Thoracic aorta (tissue), 2 donors: ENCODE measurements around the gene GJE1. TPM values are rescaled to one million over a fixed set of nuclear protein-coding genes. Genes with fewer than 3 reads are reported as not detected.
"Not testable (repeated sequence)": the region's sequence is repeated elsewhere in the genome, so short reads cannot be mapped to it uniquely, and the experiment has no call there.

Experiments
- ATAC-seq: fragments of 150-250 bp; one replicate; pipeline ENCODE4 v1.8.0; 2017; ENCODE audit warnings: low read depth; ENCODE audit not compliant: insufficient number of reproducible peaks, low FRiP score
- DNase-seq: peaks from one replicate; pipeline ENCODE4 v3.0.0-alpha.2; 2020; ENCODE audit warnings: low spot score
- H3K27ac ChIP-seq, 2 donors: fragments of 200-600 bp; sonication (generic); 1 replicate in 1 of 2; 2 replicates in 1 of 2; pipeline ENCODE4 v1.5.1; 2016; ENCODE audit warnings: mild to moderate bottlenecking in 2 of 2, moderate library complexity in 2 of 2
- H3K27me3 ChIP-seq: fragments of 200-600 bp; sonication (generic); replicated peaks from 2 replicates; pipeline ENCODE4 v1.6.0; 2016; ENCODE audit warnings: mild to moderate bottlenecking; ENCODE audit not compliant: insufficient read depth
- H3K36me3 ChIP-seq: fragments of 200-600 bp; sonication (generic); one replicate; pipeline ENCODE4 v1.5.1; 2016
- H3K4me1 ChIP-seq, 2 donors: fragments of 200-600 bp; sonication (generic); 1 replicate in 1 of 2; 2 replicates in 1 of 2; pipeline versions ENCODE4 v1.5.1 to v1.6.0; 2016; ENCODE audit warnings: low read depth in 2 of 2, mild to moderate bottlenecking in 1 of 2; ENCODE audit not compliant: control insufficient read depth in 1 of 2
- H3K4me3 ChIP-seq: fragments of 200-600 bp; sonication (generic); 2 replicates; pipeline ENCODE4 v1.5.1; 2016; ENCODE audit warnings: mild to moderate bottlenecking
- H3K9me3 ChIP-seq: fragments of 200-600 bp; sonication (generic); 2 replicates; pipeline ENCODE4 v1.5.1; 2016
- total RNA-seq, 2 donors: library from RNA; depleted of rRNA; stranded (reverse); fragments of >200 nt; gene quantifications; one replicate each; pipeline versions ENCODE4 v1.1.0 to v1.2.3, GENCODE V29; 2016
- TF ChIP-seq, protein P1 (sequence below): fragments of 200-600 bp; sonication (generic); IDR thresholded peaks from one replicate; pipeline ENCODE4 v1.5.1; 2019; ENCODE audit warnings: antibody characterized with exemption

GJE1 gene, protein sequence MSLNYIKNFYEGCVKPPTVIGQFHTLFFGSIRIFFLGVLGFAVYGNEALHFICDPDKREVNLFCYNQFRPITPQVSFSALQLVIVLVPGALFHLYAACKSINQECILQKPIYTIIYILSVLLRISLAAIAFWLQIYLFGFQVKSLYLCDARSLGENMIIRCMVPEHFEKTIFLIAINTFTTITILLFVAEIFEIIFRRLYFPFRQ
- total RNA-seq, result not detected

DNA sequence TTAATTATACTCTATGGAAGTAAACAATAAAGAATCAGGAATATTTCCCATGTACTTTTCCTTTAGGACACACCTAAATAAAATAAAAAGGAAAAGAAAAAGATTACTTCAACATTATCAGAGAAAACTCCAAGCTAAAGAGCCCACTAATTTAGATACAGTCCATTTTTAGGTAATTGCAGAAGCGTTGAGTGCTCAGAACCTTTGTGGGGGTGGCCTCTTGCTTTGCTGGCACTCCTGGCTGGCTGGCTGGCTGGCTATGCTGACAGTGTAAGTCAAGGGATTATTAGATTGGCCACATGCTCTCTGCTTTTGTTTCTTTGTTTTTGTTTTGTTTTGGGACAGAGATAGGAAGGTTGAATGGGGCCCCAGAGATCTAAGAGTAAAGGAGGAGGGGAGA lies at the start of gene GJE1:
TSS of gene GJE1 (plus strand) at position 301 of the 400 bp plus-strand sequence. CDS start 234 bp downstream, outside the sequence.
- TF ChIP-seq, protein P1, sequence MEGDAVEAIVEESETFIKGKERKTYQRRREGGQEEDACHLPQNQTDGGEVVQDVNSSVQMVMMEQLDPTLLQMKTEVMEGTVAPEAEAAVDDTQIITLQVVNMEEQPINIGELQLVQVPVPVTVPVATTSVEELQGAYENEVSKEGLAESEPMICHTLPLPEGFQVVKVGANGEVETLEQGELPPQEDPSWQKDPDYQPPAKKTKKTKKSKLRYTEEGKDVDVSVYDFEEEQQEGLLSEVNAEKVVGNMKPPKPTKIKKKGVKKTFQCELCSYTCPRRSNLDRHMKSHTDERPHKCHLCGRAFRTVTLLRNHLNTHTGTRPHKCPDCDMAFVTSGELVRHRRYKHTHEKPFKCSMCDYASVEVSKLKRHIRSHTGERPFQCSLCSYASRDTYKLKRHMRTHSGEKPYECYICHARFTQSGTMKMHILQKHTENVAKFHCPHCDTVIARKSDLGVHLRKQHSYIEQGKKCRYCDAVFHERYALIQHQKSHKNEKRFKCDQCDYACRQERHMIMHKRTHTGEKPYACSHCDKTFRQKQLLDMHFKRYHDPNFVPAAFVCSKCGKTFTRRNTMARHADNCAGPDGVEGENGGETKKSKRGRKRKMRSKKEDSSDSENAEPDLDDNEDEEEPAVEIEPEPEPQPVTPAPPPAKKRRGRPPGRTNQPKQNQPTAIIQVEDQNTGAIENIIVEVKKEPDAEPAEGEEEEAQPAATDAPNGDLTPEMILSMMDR, result no peak
- no peak for DNase-seq
- no peak within 1 kb of the TSS for H3K27ac ChIP-seq

DNA sequence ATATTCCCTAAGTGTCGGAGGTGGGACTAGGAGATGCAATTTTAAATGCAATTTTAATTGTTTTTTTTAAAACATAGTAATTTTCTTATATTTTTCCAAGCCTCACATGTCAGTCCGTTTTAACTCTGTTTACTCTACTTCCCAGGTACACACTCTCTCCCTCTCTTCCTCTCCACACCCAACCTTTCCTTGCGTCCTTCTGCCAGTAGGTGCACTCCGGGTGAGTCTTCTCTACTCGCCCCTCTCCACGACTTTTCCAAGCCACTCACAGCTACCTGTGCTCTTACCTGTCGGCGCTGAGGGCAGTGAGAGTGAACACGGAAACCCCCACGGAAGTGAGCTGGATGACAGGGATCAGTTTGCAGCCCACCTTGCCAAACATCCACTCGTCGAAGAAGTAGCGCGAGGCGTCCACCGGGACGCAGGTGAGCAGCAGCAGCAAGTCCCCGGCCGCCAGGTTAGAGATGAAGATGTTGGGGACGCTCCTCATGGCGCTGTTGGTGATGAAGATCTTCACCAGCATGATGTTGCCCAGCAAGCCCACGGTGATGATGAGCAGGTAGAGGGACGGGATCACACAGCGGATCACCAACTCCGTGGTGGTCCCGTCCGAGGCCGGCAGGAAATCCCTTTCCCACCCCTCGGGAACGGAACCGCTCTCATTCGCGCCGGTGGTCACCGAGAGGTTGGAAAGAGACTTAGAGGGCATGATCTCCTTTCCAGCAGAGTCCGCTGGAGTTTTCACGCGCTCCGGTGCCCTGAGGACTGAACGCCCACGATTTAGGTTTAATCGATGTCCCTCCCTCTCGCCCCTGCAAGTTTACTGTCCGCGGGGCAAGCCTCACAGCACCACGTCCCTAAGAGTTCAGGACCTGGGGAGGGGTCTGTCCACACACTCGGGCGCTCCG lies 44.5 kb upstream of the GJE1 start:
- H3K36me3 ChIP-seq, result no peaks in the 10 kb centered on the region
- ATAC-seq (no peak), DNase-seq (no peak)
- H3K4me3 ChIP-seq, result no peak overlapping the region
- TF ChIP-seq, protein P1, result no peak
- H3K27ac ChIP-seq, result no peak overlapping the region
- H3K9me3 ChIP-seq, result no peaks in the 10 kb centered on the region
- H3K27me3 ChIP-seq, result no peaks in the 10 kb centered on the region
- no peaks in the 10 kb centered on the region for H3K4me1 ChIP-seq

More for the DNA sequence above, at the start of gene GJE1:
- Histone ChIP-seq H3K27me3 (no peaks in the 10 kb centered on the region), H3K36me3 (no peaks in the 10 kb centered on the region), H3K9me3 (no peaks in the 10 kb centered on the region), H3K4me3 (no peak within 1 kb of the TSS), H3K4me1 (no peaks in the 10 kb centered on the region)
- no peak for ATAC-seq

DNA sequence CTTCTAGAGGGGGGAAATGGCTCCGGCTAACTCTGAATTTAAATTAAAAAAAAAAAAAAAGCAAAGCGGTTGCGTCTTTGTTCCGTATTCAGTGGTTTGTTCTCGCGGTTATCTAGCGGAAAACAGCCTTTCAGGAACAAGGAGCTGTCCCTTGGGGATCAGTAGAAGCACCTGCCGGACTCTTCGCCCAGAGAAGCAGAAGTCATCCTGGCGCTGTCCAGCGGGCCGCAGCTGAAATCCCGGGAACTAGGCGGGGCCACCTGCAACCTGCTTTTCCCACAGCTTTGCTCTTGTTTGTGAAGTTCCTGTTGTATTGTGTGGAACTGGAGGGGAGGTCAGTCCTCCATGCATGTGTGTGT lies 43.9 kb upstream of the GJE1 start:
- no peaks in the 10 kb centered on the region for H3K4me1 ChIP-seq
- H3K4me3 ChIP-seq, result no peak overlapping the region
- H3K9me3 ChIP-seq, result no peaks in the 10 kb centered on the region
- H3K27me3 ChIP-seq, result no peaks in the 10 kb centered on the region
- ATAC-seq (no peak), DNase-seq (no peak)
- H3K36me3 ChIP-seq, result no peaks in the 10 kb centered on the region
- TF ChIP-seq, protein P1, result no peak
- H3K27ac ChIP-seq, result no peak overlapping the region

DNA sequence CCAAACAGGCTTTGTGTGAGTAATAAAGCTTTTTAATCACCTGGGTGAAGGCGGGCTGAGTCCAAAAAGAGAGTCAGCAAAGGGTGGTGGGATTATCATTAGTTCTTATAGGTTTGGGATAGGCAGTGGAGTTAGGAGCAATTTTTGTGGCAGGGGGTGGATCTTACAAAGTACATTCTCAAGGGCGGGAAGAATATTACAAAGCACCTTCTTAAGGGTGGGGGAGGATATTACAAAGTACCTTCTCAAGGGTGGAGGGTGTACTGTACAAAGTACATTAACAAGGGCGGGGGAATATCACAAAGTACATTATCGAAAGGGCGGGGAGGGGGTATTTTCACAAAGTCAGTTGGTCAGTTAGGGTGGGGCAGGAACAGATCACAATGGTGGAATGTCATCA lies 27.9 kb upstream of the GJE1 start:
- DNase-seq, H3K4me1 ChIP-seq, H3K36me3 ChIP-seq, H3K9me3 ChIP-seq, H3K27ac ChIP-seq, H3K27me3 ChIP-seq, H3K4me3 ChIP-seq, ATAC-seq: not testable (repeated sequence)

DNA sequence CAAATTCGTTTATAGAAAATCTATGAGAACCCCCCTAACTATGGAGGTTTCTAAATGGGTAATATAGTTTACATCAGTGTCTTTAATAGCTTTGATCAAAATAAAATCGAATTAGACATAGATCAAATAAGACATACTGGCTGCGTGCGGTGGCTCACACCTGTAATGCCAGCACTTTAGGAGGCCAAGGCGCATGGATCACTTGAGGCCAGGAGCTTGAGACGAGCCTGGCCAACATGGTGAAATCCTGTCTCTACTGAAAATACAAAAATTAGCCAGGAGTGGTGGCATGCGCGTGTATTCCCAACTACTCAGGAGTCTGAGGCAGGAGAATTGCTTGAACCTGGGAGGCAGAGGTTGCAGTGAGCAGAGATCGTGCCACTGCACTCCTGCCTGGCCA lies 21.9 kb upstream of the GJE1 start:
- H3K9me3 ChIP-seq, ATAC-seq, H3K36me3 ChIP-seq, H3K4me3 ChIP-seq, DNase-seq, H3K4me1 ChIP-seq, H3K27me3 ChIP-seq, H3K27ac ChIP-seq: not testable (repeated sequence)

DNA sequence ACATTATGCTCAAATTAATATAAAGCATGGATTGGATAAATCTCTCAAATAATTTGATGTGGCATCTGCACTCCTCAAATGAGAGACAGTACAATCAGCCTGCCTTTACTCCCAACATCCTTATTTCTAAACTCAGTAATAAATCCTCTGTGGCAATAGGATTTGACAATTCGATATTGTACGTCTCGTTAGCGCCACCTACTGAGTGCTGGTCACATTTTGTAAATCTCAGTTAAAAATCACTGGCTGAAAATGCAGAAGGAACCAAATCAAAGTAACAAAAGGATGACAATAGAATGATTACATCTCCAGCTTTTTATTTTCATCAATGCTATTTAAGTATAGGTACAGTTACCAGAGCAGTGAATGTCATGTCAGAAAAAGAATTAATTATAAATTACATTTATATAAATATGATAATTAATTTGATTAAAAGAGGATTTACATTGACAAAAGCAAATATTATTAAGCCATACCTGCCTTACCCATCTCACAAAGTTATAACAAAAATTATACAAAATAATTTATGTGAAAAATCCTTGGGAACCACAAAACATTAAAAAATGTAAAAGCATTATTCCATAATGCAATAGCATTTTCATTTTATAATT lies 20.2 kb upstream of the GJE1 start:
- TF ChIP-seq, protein P1, result peak; percentile 60
- H3K27ac ChIP-seq, result no peak overlapping the region
- no peaks in the 10 kb centered on the region for H3K4me1 ChIP-seq
- DNase-seq, result no peak
- ATAC-seq, result no peak
- no peak overlapping the region for H3K4me3 ChIP-seq
- H3K36me3 ChIP-seq, result no peaks in the 10 kb centered on the region
- H3K9me3 ChIP-seq, result no peaks in the 10 kb centered on the region
- H3K27me3 ChIP-seq, result no peaks in the 10 kb centered on the region
